ENCODE results near the gene CELF1.

The CELF1 gene

DNA sequence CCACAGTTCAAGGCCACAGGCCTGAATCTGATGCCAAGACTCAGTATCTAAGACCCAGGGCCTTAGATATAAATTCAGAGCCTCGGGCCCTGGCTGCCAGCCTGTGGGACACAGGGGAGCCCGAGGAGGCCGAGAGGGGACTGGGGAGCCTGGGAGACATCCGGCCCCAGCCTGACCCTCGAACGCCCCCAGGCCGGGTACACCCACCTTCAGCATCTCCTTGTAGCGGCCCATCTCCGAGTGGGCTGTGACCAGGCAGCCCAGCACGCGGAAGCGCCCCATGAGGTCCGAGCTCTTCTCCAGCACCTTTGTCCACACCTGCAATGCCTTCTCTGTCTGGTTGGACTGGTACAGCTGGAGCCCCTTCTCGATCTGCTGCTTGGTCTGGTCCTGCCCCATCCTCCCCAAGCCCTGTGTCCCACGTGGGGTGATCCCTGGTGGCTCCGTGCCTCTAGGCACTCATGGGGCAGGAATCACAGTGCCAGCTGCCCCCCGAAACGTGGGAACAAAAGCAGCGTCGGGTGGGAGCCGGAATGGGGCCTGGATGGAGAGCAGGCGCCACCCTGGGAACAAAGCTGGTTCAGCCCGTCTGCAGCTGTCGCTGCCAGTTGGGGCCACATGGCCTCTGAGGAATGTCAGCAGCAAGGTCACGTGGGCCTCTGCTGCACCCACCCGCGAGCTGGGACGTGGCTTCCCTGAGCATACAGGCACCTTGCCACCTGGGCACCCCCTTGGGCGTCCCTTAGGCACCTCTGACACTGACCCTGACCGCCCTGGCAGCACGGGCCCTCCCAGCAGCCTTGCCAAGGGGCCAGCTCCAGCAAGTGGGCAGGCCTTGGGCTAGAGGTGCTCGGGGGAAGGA is 104.1 kb downstream of the CELF1 start, which contains the start of gene RAPSN:
RAPSN (minus strand) TSS at position 571 of the 862 bp plus-strand sequence; CDS start at position 399, 172 bp downstream.
- no peak for DNase-seq (ENCODE audit: low spot score)
- no peak for FAIRE-seq

DNA sequence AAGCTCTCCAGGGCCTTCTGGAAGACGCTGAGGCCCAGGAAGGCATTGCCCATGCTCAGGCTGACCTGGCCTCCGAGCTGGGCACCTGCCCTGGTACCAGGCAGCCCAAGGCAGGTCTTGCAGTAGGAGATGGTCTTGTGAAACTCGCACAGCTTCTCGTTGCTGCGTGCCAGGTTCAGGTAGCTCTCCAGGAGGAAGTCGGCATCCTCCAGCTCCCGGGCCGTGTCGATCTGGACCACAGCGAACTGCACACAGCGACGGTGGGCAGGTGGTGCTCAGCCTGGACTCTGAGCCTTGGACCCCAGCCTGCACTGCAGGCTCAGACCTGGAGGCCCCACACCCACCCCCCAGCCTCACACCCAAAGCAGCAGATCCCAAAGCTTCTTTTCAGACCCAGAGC is 105.0 kb downstream of the CELF1 start:
- DNase-seq (ENCODE audit: low spot score) (no peak), FAIRE-seq (no peak)

DNA sequence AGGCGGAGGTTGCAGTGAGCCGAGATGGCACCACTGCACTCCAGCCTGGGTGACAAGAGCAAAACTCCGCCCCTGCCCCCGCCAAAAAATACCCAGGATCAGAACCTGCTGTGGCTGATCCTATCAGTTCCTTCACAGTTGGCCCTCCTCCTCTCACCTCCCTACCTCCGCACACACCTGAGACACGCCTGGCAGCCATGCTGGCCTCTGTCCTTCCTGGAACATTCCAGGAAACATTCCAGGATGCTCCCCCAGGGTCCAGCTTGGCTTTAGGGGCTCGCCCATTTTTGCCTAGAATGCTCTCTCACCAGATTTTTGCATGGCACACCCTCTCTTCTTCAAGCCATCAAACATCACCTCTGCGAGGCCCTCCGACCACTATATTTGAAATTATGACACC is 106.1 kb downstream of the CELF1 start:
- DNase-seq (ENCODE audit: low spot score) (no peak), FAIRE-seq (no peak)

DNA sequence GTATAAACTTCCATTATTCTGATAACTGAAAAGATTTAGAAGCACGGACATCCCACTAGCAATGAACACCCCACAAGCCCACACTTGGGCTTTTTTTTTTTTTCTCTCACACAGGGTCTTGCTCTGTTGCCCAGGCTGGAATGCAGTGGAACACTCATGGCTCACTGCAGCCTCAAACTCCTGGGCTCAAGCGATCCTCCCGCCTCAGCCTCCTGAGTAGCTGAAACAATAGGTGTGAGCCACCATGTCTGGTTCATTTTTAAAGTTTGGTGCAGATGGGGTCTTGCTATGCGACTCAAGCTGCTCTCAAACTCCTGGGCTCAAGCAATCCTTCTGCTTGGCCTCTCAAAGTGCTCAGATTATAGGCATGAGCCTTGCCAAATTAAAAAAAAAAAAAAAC is 107.1 kb downstream of the CELF1 start:
- DNase-seq (ENCODE audit: low spot score) (no peak), FAIRE-seq (no peak)

DNA sequence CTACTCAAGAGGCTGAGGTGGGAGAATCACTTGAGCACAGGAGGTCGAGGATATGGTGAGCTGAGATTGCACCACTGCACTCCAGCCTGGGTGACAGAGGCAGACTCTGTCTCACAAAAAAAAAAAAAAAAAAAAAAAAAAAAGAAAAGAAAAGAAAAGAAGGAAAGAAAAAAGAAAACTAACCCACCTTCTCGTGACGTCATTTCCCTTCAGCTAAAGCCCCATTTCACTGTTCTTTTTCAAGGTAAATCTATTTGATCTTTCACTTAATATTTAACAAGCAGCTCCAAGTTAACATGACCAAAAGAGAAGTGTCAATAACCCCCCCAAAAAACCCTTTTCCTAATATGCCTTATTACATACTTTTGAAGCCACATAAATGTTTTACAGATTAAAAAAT is 109.1 kb downstream of the CELF1 start:
- DNase-seq (ENCODE audit: low spot score) (no peak), FAIRE-seq (no peak)

DNA sequence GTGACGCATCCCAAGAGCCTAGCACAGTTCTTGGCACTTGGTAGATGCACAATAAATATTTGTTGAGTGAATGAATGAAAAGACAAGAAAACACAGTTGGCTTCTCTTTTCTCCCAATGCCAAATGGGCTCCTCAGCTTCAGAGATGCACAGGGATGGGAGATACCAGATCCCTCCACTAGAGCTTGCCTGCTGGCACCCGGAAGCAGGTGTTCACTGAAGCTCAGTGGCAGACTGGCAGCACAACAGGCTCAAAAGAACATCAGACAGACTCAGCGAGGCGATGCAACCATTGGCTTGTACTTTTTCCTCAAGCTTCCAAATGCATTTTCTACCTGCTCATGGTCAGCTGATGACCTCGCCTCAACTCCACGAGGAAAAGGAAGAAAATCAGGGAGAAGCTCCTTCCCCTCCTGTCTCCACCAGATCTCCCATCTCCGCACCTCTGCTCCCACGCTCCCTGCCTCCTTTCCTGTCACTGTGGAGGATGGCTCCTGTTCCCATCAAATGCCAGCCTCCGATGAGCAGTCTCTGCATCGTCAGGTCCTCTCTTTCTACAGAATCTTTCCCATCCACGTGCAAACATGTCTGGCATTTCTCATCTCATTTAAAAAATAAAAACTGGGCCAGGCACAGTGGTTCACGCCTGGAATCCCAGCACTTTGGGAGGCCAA is 109.8 kb downstream of the CELF1 start:
- FAIRE-seq (no peak), DNase-seq (ENCODE audit: low spot score) (no peak)

DNA sequence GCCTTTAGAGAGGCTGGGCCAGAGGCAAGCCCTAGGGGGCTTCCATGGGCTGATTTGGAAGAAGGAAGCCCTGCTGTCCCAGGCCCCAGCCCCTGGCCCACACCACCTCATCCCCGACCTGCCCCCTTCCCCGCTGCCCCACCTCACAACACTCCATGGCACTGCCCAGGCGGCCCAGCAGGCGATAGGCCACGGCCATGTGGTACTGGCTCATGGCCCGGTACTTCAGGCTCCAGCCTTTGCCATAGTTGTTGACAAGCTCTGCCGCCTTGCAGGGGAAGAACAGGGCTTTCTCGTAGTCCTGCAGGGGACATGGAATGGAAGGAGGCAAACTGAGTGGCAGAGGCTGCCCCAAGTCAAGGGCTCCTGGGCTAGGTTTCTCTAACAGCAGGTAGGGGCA is 110.4 kb downstream of the CELF1 start:
- FAIRE-seq (no peak), DNase-seq (ENCODE audit: low spot score) (no peak)

DNA sequence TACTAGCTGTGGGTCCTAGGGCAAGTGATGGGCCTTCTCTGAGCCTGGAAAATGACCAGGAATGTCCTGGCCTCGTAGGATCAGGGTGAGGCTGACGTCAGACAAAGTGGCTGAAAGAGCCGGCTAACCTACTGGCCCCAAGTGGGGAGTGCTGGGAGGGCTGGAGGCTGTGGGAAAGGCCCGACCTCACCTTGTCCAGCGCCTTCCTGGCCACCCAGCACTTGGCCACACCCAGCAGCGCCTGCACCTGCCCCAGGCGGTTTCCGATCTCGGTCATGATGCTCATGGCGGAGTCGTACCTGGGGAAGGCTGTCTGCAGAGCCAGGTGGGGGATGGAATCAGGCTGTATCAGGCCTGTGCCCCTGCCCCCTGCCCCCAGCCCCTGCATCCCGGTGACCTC is 111.5 kb downstream of the CELF1 start:
- DNase-seq (ENCODE audit: low spot score), result no peak
- FAIRE-seq, result no peak

DNA sequence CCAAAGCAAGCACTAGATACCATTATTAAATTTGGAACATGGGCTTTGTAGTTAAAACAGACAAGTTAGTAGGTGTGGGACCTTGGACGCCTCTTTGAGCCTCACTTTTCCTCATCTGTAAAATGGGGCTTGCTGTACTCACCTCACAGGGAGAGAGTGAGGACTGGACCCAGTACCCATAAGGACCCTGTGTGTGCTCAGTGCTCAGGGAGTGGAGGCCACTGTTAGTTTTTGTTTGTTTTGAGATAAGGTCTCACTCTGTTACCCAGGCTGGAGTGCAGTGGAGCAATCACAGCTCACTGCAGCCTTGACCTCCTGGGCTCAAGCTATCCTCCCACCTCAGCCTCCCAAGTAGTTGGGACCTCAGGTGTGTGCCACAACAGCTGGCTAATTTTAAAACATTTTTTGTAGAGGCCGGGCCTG is 112.9 kb downstream of the CELF1 start:
- no peak for FAIRE-seq

DNA sequence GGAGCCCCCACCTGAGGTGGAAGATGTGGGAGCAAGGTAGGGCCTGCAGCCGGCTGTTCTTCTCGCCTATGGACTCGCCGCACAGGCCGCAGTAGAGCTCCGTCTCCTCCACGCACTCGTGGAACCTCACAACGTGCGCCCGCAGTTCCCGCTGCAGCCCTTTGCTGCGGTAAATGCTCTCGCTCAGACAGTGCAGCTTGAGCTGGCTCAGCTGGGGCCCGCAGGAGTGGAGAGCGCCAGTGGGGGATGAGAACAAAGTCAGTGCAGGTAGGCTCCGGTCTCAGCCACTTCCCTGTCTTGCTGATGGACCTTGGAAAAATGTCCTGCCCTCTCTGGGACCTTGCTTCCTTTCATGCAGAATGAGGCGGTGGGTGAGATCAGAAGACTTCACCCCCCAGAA is 114.2 kb downstream of the CELF1 start:
- FAIRE-seq (no peak), DNase-seq (ENCODE audit: low spot score) (no peak)

More for the DNA sequence above, 112.9 kb downstream of the CELF1 start:
- no peak for DNase-seq (ENCODE audit: low spot score)

DNA sequence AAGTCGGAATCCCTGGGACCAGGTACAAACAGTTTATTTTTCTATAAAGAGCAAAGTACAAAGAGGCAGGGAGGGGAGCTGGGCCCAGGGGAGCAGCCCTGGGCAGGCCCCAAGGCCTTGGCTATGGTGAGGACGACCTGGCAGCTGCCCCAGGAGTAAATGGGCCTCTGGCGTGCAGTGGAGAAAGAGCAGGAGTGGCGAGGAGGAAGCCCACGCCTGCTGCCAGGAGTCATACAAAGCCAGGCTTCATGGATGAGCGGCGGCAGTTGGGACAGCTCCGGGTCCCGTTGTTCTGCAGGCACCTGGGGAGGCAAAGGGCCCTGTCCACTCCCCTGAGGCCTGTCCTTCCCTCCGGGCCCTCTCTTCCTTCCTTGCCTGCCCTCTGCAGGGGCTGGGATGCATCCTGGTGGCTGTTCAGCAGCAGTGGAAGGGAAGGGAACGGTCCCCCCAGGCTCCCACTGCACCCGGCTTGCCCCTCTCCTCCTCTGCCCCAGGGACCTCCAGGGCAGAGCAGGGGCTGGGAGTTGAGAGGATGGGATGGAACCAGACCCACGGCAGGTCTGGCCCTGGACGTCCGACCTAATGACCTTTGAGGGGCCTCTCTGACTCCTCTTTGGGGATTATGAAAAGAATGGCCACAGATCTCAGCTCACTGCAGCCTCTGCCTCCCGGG is 115.0 kb downstream of the CELF1 start:
- FAIRE-seq (no peak), DNase-seq (ENCODE audit: low spot score) (no peak)

DNA sequence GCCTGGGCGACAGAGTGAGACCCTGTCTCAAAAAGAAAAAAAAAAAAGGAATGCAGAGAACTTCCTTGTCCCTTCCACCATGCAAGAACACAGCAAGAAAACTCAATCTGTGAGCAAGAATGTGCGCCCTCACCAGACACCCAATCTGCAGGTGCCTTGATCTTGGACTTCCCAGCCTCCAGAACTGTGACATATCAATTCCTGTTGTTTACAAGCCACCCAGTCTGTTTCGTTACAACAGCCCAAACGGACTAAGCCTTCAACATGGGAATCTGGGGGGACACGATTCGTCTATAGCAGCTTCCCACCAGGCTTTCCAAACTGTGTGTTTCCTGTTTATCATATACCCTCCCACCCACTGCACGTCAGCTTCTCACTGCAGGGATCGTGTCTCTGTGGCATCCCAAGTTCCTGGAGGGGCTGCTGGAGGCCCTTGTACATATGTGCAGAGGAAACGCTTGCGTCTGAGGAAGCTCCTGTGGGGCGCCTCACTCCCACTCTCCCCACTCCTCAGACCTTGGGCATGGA is 115.7 kb downstream of the CELF1 start:
- DNase-seq (ENCODE audit: low spot score), result no peak
- no peak for FAIRE-seq

DNA sequence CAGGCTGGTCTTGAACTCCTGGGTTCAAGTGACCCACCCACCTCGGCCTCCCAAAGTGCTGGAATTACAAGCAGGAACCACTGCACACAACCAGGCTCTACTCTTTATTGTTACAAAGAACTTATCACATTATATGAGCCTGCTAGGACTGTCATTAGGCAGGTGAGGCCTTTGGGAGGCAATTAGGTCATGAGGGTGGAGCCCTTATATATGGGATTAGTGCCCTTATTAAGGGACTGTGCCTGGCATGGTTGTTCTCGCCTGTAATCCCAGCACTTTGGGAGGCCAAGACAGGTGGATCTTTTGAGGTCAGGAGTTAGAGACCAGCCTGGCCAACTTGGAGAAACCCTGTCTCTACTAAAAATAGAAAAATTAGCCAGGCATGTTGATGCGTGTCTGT is 116.2 kb downstream of the CELF1 start:
- DNase-seq (ENCODE audit: low spot score) (no peak), FAIRE-seq (no peak)

DNA sequence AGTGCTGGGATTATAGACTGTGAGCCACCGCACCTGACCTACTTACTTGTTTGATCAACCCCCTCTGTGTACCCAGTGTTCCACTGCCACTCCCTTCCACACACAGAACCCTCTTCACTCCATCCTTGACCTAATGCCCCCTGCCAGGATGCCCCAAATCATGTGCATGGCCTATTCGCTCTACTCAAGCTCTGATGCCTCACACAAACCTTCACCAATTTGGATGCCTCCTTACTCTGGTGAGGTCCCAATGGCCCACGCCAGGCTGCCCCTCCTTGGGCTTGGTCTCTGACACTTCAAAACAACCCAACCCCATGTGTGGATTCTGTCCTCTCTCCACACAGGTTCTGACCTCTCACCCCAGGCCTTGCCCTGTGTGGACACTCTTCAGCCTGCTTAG is 117.2 kb downstream of the CELF1 start:
- DNase-seq (ENCODE audit: low spot score) (no peak), FAIRE-seq (no peak)

DNA sequence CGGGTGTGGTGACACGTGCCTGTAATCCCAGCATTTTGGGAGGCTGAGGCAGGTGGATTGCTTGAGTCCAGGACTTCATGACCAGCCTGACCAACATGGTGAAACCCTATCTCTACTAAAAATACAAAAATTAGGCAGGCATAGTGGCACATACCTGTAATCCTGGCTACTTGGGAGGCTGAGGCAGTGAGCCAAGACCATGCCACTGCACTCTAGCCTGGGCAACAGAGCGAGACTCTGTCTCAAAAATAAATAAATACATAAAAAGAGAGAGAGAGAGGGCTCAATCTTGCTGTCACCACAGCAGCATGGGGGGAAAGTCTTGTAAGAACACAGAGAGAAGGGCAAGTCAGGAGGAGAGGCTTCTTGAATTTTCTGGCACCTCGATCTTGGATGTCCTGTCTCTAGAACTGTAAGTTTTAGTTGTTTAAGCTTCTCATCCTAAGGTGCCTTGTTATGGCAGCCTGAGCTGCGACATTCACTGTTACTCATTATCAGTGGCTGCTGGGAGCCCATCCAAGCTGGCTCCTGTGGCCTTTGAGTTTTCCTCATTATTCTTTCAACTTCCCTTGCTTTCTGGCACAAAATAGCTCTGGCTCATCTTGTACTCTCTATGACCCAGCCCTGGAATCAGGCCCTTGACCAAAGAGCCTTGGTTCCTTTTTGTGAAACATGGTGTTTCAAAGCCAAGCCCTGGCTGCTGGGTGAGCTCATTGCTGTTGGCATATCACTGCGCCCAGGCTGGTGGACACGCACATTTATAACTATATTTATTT is 118.7 kb downstream of the CELF1 start:
- FAIRE-seq (no peak), DNase-seq (ENCODE audit: low spot score) (no peak)

DNA sequence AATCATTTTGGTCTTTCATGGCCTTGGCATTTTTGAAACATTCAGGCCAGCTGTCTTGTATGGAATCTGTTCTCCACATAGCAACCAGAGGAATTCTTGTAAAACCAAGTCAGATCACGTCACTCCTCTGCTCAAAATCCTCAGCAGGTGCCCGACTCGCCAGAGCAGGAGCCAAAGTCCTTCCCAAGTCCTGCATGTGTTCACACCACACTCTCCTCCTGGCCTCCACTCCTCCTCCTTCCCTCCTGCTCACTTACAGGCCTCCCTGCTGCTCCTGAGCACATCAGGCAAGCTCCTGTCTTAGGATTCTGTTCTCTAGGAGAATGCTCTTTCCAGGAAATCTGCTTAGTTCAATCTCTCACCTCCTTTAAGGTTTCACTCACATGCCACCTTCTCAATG is 119.8 kb downstream of the CELF1 start:
- no peak for DNase-seq (ENCODE audit: low spot score)

DNA sequence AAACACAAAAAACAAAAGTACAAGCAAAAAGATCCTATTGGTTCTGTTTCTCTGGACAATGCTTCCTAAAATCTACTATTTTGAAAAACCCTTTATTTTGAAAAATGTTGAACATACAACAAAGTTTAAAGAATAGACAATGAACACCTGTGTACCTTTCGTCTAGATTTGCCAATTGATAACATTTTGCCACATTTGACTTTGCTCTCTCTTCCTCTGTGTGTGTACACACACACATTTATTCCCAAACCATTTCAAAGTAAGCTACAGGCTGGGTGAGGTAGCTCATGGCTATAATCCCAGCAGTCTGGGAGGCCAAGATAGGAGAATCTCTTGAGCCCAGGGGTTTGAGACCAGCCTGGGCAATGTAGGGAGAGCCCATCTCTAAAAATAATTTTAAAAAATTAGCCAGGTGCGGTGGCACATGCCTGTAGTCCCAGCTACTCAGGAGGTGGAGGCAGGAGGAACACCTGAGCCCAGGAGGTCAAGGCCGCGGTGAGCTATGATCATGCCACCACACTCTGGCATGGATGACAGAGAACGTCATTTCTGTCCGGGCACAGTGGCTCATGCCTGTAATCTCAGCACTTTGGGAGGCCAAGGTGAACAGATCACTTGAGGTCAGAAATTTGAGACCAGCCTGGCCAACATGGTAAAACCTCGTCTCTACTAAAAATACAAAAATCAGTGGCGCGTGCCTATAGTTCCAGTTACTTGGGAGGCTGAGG is 121.4 kb downstream of the CELF1 start:
- FAIRE-seq, result no peak

More for the DNA sequence above, 119.8 kb downstream of the CELF1 start:
- no peak for FAIRE-seq

DNA sequence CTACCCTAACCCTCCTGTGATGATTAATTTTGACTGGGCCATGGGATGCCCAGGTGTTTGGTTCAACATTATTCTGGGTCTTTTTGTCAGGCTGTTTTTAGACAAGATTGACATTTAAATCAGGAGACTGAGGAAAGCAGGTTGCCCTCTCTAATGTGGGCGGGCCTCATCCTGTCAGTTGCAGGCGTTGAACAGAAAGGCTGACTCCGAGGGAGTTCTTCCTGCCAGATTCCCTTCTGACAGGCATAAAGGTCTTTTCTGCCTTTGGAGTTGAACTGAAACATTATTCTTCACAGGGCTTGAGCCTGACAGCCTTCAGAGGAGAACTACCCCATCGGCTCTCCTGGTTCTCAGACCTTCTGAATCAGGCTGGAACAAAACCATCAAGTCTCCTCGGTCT is 122.4 kb downstream of the CELF1 start:
- DNase-seq (ENCODE audit: low spot score) (no peak), FAIRE-seq (no peak)

More for the DNA sequence above, 121.4 kb downstream of the CELF1 start:
- DNase-seq (ENCODE audit: low spot score), result no peak

DNA sequence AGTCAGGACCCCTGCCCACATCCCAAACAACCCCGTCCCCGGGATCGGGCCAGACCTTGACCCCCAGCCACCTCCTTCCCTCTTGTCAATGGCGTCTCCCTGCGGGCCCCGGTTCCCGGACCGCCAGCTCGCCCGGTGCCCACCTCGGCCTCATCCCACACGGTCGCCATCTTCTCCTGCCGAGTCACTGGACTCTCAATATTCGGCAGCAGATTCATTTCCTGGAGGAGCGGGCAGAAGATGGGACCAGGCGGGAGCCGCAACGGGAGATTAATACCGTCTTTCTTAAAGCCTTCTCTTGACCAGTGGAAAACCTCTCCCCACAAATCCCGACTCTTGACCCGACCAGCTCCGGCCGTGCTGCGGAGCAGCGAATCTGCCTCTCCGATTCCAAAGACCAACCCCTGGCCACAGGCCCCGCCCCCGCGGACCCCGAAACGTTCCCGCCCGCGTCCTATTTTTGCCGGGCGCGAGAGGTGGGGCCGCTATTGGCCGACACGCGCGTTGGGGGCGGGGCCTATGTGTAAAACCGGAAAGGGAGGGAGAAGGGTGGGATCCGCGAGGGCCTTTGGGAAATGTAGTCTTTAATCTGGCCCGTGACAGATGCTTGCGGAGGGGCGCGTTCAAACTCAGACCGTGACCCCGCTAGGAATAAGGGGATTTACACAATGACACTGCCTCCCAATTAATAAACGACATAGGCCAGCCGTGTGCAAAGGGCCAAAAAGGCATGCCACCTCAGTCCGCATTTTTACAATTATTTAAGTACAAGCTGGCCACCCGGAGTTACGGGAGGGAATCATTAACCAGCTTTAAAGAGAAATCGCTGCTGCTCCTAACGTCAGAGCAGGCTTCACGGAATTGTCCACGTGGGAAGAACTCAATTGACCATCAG is 126.6 kb downstream of the CELF1 start, which contains the start of gene PSMC3:
PSMC3 (minus strand) TSS at position 378 of the 895 bp plus-strand sequence; CDS start at position 218, 160 bp downstream.
- DNase-seq (ENCODE audit: low spot score), result peak; percentile 98
- peak; percentile 91 for FAIRE-seq

Measured in urothelium cell line (cell line).